Trophoblast cell (in vitro differentiated cells and primary cell): ENCODE data around the gene GRB10.

Experiments
- DNase-seq, 2 donors: peaks; one replicate each; pipeline ENCODE4 v3.0.0-alpha.2; 2016
- H2AFZ ChIP-seq: 2 replicates; pipeline ENCODE4 v1.6.1; 2013; ENCODE audit warnings: low read length, moderate library complexity, mild to moderate bottlenecking; ENCODE audit not compliant: insufficient read depth, poor library complexity
- H2AK5ac ChIP-seq: 2 replicates; pipeline ENCODE4 v1.6.1; 2013; ENCODE audit warnings: mild to moderate bottlenecking, low read length
- H2BK120ac ChIP-seq: 2 replicates; pipeline ENCODE4 v1.6.1; 2013; ENCODE audit warnings: low read length, mild to moderate bottlenecking, moderate library complexity; ENCODE audit not compliant: insufficient read depth, poor library complexity
- H2BK12ac ChIP-seq: 2 replicates; pipeline ENCODE4 v1.6.1; 2013; ENCODE audit warnings: mild to moderate bottlenecking, low read length, moderate library complexity
- H2BK5ac ChIP-seq: 2 replicates; pipeline ENCODE4 v1.6.1; 2013; ENCODE audit warnings: low read length, low read depth, moderate library complexity, mild to moderate bottlenecking; ENCODE audit not compliant: poor library complexity
- H3K14ac ChIP-seq: 2 replicates; pipeline ENCODE4 v1.6.1; 2013; ENCODE audit warnings: mild to moderate bottlenecking, low read length
- H3K18ac ChIP-seq: 2 replicates; pipeline ENCODE4 v1.6.1; 2013; ENCODE audit warnings: mild to moderate bottlenecking, low read length
- H3K23ac ChIP-seq: 2 replicates; pipeline ENCODE4 v1.6.1; 2013; ENCODE audit warnings: low read length
- H3K27ac ChIP-seq: 2 replicates; pipeline ENCODE4 v1.5.1; 2013; ENCODE audit warnings: low read depth, mild to moderate bottlenecking, inconsistent platforms, low read length, moderate library complexity
- H3K27me3 ChIP-seq: 2 replicates; pipeline ENCODE4 v1.6.1; 2013; ENCODE audit warnings: inconsistent platforms, mild to moderate bottlenecking, low read length, moderate library complexity; ENCODE audit not compliant: insufficient read depth
- H3K36me3 ChIP-seq, 2 experiments: 1 replicate in 1 of 2; 2 replicates in 1 of 2; pipeline ENCODE4 v1.6.1; 2013; ENCODE audit warnings: low read length in 2 of 2, mild to moderate bottlenecking in 2 of 2, moderate library complexity in 1 of 2; ENCODE audit not compliant: insufficient read depth in 2 of 2, control insufficient read depth in 1 of 2
- H3K4ac ChIP-seq: 2 replicates; pipeline ENCODE4 v1.6.1; 2013; ENCODE audit warnings: low read depth, mild to moderate bottlenecking, low read length, moderate library complexity
- H3K4me1 ChIP-seq, 2 experiments: 1 replicate in 1 of 2; 2 replicates in 1 of 2; pipeline ENCODE4 v1.6.1; 2013; ENCODE audit warnings: low read length in 2 of 2, mild to moderate bottlenecking in 2 of 2, moderate library complexity in 1 of 2; ENCODE audit not compliant: insufficient read depth in 2 of 2, control insufficient read depth in 1 of 2
- H3K4me2 ChIP-seq: 2 replicates; pipeline ENCODE4 v1.6.1; 2013; ENCODE audit warnings: inconsistent platforms, mild to moderate bottlenecking, low read length, moderate library complexity
- H3K4me3 ChIP-seq: 2 replicates; pipeline ENCODE4 v1.5.1; 2013; ENCODE audit warnings: mild to moderate bottlenecking, low read depth, low read length, inconsistent platforms
- H3K79me1 ChIP-seq: one replicate; pipeline ENCODE4 v1.6.1; 2013; ENCODE audit warnings: low read length
- H3K79me2 ChIP-seq: 2 replicates; pipeline ENCODE4 v1.6.1; 2013; ENCODE audit warnings: low read length, mild to moderate bottlenecking; ENCODE audit not compliant: control insufficient read depth, insufficient read depth, poor library complexity
- H3K9ac ChIP-seq: 2 replicates; pipeline ENCODE4 v1.6.1; 2013; ENCODE audit warnings: mild to moderate bottlenecking, low read length
- H3K9me3 ChIP-seq: 2 replicates; pipeline ENCODE4 v1.6.1; 2013; ENCODE audit warnings: low read depth, mild to moderate bottlenecking, control low read depth, inconsistent platforms, low read length; ENCODE audit not compliant: insufficient read depth
- H4K12ac ChIP-seq: 2 replicates; pipeline ENCODE4 v1.6.1; 2013; ENCODE audit warnings: low read depth, mild to moderate bottlenecking, low read length, moderate library complexity
- H4K8ac ChIP-seq: 2 replicates; pipeline ENCODE4 v1.6.1; 2013; ENCODE audit warnings: low read depth, mild to moderate bottlenecking, low read length, moderate library complexity
- H4K91ac ChIP-seq: one replicate; pipeline ENCODE4 v1.6.1; 2013; ENCODE audit warnings: low read depth, mild to moderate bottlenecking, low read length, moderate library complexity
- WGBS: extraction: QIAGEN DNeasy Blood & Tissue Kit; methylation state at CpG from one replicate; pipeline ENCODE4 v1.1.7; 2013; ENCODE audit warnings: missing lambda C conversion rate; ENCODE audit not compliant: insufficient read length, insufficient coverage; ENCODE audit errors: extremely low coverage; 5-methylcytosine and 5-hydroxymethylcytosine counted together

Gene GRB10

DNA sequence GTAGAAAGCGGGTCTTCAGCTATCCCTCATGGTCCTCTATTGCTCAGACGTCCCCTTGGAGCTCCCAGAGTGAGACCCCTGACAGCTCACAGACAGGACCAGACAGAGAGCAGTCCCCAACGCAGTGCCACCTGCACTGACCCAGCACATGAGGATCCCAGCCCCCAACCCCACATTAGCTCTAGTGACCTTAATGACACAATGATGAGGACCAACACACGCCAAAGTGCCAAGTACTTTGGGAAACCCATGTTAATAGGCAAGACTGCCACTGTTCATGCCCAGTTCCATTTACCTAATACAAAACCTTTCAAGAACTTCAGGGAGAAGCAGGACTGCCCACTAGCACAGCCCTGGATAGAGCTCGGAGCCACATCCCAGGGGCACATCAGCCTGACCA, 5.7 kb upstream of the GRB10 start:
- H3K14ac ChIP-seq: no peak overlapping the region
- no peak overlapping the region for H2AFZ ChIP-seq
- no peak overlapping the region for H3K23ac ChIP-seq
- H3K4ac ChIP-seq: peak overlapping the region; percentile 44
- H3K79me1 ChIP-seq: peaks cover 4% of the 10 kb centered on the region
- no peak overlapping the region for H3K4me2 ChIP-seq
- H2BK5ac ChIP-seq: no peak overlapping the region
- H3K27me3 ChIP-seq: no peaks in the 10 kb centered on the region
- no peak overlapping the region for H2AK5ac ChIP-seq
- peaks cover 14% of the 10 kb centered on the region for H3K79me2 ChIP-seq
- H3K9me3 ChIP-seq: peaks cover 2% of the 10 kb centered on the region
- no peak overlapping the region for H3K27ac ChIP-seq
- DNase-seq: no peak
- H3K9ac ChIP-seq: no peak overlapping the region
- H3K36me3 ChIP-seq: peaks cover 0 to 2% of the 10 kb centered on the region in 2 experiments
- H2BK120ac ChIP-seq: no peak overlapping the region
- no peak overlapping the region for H4K91ac ChIP-seq
- no CpG with 5 or more reads among the region's 5 CpGs for WGBS
- H3K4me3 ChIP-seq: no peak overlapping the region
- no peak overlapping the region for H2BK12ac ChIP-seq
- no peak overlapping the region for H3K18ac ChIP-seq
- no peak overlapping the region for H4K8ac ChIP-seq
- peaks cover 4 to 13% of the 10 kb centered on the region in 2 experiments for H3K4me1 ChIP-seq
- no peak overlapping the region for H4K12ac ChIP-seq

DNA sequence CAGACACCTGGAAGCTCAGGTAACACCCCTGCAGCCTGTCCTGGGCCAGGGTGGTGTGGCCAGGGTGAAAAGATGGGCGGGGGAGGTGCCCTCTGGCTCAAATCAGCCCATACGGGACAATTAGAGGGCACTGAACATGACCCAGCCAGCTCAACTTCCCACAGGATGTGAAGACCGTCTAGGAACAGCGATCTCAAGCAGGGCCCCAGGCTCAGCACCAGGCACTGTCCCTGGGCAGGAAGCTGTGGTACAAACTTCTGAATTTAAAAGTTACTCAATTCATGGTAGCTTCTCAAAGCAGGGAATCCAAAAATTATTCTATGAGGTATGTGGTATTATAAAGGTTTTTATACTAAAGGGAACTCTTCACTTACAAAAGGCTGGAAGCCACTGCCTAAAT, 5.1 kb upstream of the GRB10 start:
- DNase-seq: no peak
- no peak overlapping the region for H2BK120ac ChIP-seq
- no CpG with 5 or more reads among the region's 4 CpGs for WGBS
- H2BK12ac ChIP-seq: no peak overlapping the region
- H3K79me1 ChIP-seq: peaks cover 4% of the 10 kb centered on the region
- peaks cover 6 to 18% of the 10 kb centered on the region in 2 experiments for H3K4me1 ChIP-seq
- peaks cover 2% of the 10 kb centered on the region for H3K9me3 ChIP-seq
- no peak overlapping the region for H3K23ac ChIP-seq
- no peaks in the 10 kb centered on the region for H3K27me3 ChIP-seq
- peaks cover 15% of the 10 kb centered on the region for H3K79me2 ChIP-seq
- no peak overlapping the region for H2AK5ac ChIP-seq
- H3K4me2 ChIP-seq: no peak overlapping the region
- no peak overlapping the region for H4K12ac ChIP-seq
- no peak overlapping the region for H3K4me3 ChIP-seq
- H4K91ac ChIP-seq: no peak overlapping the region
- no peak overlapping the region for H3K14ac ChIP-seq
- H4K8ac ChIP-seq: no peak overlapping the region
- H3K9ac ChIP-seq: no peak overlapping the region
- H3K18ac ChIP-seq: no peak overlapping the region
- H2AFZ ChIP-seq: no peak overlapping the region
- H2BK5ac ChIP-seq: no peak overlapping the region
- H3K4ac ChIP-seq: peak overlapping the region; percentile 19
- no peak overlapping the region for H3K27ac ChIP-seq
- peaks cover 0 to 2% of the 10 kb centered on the region in 2 experiments for H3K36me3 ChIP-seq

DNA sequence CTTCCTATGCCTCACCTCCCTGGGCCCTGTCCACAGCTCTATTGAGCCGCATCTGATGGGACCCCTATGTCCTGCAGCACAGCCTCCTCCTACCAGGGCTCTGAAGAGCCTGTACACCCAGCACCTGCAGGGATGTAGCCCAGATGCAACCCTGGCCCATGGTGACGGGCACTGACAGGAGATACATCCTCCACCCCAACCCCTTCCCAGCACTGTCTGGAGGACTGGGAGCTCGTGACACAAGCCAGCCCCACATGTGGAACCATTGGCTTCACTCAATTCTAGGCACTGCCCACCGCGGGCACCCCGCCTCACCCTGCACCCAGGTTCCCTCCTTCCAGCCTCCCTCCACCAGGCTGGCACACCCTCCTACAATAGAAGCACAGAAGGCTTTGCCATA, 2.6 kb upstream of the GRB10 start:
- no peak overlapping the region for H3K4me3 ChIP-seq
- H2AFZ ChIP-seq: no peak overlapping the region
- no peak overlapping the region for H3K23ac ChIP-seq
- no peak overlapping the region for H3K9ac ChIP-seq
- no peak for DNase-seq
- H3K27ac ChIP-seq: no peak overlapping the region
- H2AK5ac ChIP-seq: no peak overlapping the region
- H3K4me1 ChIP-seq: peaks cover 10 to 29% of the 10 kb centered on the region in 2 experiments
- H3K18ac ChIP-seq: no peak overlapping the region
- WGBS: no CpG with 5 or more reads among the region's 6 CpGs
- peak overlapping the region; percentile 57 for H3K4ac ChIP-seq
- peaks cover 12% of the 10 kb centered on the region for H3K79me2 ChIP-seq
- H3K36me3 ChIP-seq: peaks cover 0 to 2% of the 10 kb centered on the region in 2 experiments
- H4K8ac ChIP-seq: no peak overlapping the region
- no peak overlapping the region for H4K91ac ChIP-seq
- H3K79me1 ChIP-seq: peaks cover 4% of the 10 kb centered on the region
- no peak overlapping the region for H3K14ac ChIP-seq
- H2BK120ac ChIP-seq: no peak overlapping the region
- H3K9me3 ChIP-seq: peaks cover 2% of the 10 kb centered on the region
- no peak overlapping the region for H2BK5ac ChIP-seq
- H4K12ac ChIP-seq: no peak overlapping the region
- no peak overlapping the region for H2BK12ac ChIP-seq
- no peak overlapping the region for H3K4me2 ChIP-seq
- no peaks in the 10 kb centered on the region for H3K27me3 ChIP-seq

DNA sequence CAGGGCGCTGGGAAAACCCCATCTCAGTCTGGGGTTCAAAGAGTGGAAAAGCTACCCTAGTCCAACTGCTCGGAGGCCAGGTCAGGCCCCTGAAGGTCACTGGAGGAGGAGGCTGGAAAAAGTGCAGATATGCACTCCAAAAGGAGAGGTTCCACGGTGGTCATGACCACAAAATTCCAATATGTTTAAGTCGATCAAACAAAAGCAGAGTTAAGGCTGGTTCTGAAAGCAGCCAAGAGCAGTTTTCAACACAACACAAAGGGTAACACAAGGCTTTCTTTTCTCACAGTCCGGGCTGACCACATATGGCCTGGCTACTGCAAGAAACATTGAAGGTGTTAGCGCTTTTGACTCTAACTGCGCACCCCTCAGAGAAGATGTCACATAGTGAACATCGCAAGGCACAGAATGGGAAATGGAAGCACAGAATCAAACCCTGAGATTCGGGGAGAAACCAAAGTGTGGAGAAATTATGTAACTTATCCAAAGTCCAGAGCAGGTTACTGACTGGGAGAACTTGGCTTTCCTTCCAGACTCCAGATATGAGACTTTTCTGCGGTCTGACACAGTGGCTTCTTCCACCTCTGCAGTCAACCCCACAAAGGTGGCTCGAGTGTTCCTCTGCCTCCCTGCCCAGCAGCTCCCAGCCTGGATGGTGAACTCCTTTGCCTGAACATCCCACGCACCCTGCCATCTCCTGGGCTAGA, 1.3 kb upstream of the GRB10 start:
- Histone ChIP-seq H4K8ac (no peak overlapping the region), H3K23ac (no peak overlapping the region), H2AK5ac (no peak overlapping the region), H4K12ac (no peak overlapping the region), H3K36me3 (no peaks in the 10 kb centered on the region), H3K4me2 (no peak overlapping the region), H2BK5ac (no peak overlapping the region), H3K27me3 (no peaks in the 10 kb centered on the region), H2AFZ (no peak overlapping the region), H3K4ac (no peak overlapping the region), H3K9me3 (peaks cover 2% of the 10 kb centered on the region), H2BK12ac (no peak overlapping the region), H3K79me1 (peaks cover 6% of the 10 kb centered on the region), H3K9ac (no peak overlapping the region), H3K18ac (no peak overlapping the region), H3K4me1 (peaks cover 15 to 37% of the 10 kb centered on the region in 2 experiments), H3K4me3 (no peak overlapping the region), H3K14ac (no peak overlapping the region), H3K27ac (no peak overlapping the region), H2BK120ac (no peak overlapping the region), H4K91ac (no peak overlapping the region), H3K79me2 (peaks cover 7% of the 10 kb centered on the region)
- no peak for DNase-seq
- WGBS: no CpG with 5 or more reads among the region's 12 CpGs
